Pons (tissue), 1 donor: ENCODE measurements around the gene GRIA4.

ENCODE experiments used
- DNase-seq: peaks from one replicate; pipeline ENCODE4 v3.0.0-alpha.2; 2016; ENCODE audit warnings: low spot score

Gene GRIA4

DNA sequence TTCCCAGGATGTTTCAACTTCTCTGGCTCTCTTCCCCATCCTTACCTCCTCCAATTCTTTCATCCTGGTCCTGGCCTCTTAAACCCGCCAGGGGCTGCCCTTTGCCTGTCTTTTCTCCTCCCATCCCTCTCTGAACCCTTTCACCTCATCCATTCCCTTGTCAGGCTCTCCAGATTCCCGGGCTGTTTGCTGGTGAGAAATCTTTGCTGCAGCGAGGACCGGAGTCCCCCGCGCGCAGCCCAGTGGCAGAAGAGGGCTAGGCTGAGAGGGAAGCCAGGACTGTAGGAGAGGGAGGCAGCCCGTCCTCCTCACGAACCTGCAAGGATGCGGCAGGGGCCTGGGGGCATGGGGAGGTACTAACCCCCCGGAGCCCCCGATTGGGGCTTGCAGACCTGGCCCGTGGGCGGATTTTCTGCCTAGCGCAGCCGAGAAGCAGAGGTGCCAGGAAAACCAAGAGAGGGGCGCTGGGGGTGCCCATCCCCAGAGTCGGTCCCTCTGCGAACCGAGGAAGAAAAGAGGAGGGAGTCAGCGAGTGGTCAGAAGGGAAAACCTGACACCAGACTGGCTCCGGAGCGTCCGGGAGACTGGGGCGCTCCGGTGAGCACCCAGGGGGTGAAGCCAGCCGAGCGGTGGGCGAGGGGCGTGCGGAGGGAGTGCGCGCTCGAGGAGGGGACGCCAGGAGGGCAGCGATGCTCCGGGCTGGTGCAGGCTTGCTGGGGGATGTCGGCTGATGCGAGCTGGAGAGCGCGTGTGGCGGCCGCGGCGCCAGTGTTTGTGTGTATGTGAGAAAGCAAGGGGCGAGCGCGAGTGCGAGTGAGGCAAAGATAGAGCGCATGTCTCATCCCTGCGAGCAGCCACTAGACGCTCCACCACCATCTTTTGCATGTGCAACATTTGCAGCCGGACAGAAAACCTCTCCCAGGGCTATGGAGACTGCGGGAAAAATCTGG, at the start of gene GRIA4:
GRIA4 (plus strand) TSS at position 242 of the 950 bp plus-strand sequence. CDS start 925 bp downstream, outside the sequence.
- peak; percentile 85 for DNase-seq

DNA sequence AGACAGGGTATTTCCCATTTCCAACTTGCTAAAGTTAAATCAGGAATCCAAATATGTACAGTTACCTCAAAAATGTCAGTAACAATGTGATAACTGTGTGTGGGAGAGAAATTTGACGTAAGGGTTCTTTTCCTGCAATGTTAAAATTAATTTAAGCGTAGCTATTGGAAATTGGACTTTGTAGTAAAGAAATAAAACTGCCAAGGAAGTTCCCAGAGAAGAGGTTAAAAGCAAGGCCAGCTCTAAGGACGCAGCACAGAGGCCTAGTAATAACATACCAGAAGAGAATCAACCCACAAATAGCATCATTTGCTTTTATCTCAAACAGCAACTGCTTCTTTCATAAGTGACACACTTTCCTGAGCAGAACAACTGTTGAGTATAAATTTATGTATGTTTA, 36.8 kb upstream of the GRIA4 start:
- DNase-seq, result no peak

DNA sequence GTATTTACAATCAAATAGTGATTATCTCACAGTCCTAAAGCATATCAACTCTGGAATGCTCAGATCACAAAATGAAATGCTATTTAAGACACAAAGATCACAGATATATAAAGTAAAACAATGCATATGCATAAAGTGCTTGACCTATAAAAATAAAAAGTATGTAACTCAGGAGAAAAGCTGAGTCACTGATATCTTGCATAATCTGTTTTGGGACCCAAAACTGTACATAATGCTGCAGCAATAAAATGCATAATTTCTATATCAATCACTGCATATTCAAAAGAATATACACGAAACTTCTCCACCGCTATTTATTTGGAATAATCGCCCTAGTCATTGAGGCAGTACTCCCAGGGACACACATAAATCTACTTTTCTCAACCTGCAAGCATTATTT, 34.9 kb upstream of the GRIA4 start:
- no peak for DNase-seq

DNA sequence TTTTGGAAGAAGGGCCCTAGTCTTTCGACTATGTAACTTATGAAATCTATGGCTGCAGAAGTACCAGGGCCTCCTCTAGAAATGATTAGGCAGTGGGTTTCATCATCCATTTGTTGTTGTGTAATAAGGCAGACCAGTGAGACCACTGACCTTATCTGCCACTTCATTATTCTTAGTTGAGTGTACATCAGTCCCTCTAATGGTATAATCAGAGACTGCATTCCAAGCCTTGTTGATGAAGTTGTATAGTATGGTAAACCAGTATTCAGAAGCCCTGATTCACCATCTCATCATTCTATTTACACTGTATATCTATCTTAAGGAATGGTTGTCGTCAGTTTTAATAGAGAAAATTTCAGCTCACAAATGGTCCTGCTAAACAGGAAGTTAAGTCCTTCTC, 32.2 kb upstream of the GRIA4 start:
- no peak for DNase-seq

DNA sequence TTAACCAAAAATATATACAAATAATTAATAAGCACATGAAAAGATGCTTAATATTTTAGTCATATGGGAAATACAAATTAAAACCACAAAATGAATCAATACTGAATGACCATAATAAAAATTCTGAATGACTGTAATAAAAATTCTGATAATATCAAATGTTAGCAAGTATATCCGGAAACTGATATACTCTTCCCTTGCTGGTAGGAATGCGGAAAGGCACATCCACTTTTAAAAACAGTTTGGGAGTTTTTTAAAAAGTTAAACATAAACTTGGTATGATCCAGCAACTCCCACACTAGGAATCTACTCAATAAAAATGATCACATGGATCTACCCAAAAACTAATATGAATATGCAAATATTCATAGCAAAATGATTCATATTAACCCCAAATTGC, 30.8 kb upstream of the GRIA4 start:
- DNase-seq, result no peak

DNA sequence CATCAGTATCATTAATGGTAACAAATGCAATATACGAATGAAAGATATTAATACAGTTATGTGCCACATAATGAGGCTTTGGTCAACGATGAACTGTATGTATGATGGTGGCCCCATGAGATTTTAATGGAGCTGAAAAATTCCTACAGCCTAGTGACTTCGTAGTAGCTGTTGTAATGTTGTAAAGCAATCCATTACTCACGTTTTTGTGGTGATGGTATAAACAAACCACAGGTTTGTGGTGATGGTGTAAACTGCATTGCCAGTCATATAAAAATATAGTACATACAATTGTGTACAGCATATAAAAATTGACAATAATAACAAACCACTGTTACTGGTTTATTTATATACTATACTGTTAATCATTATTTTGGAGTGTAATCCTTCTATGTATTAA, 27.4 kb upstream of the GRIA4 start:
- DNase-seq, result no peak

DNA sequence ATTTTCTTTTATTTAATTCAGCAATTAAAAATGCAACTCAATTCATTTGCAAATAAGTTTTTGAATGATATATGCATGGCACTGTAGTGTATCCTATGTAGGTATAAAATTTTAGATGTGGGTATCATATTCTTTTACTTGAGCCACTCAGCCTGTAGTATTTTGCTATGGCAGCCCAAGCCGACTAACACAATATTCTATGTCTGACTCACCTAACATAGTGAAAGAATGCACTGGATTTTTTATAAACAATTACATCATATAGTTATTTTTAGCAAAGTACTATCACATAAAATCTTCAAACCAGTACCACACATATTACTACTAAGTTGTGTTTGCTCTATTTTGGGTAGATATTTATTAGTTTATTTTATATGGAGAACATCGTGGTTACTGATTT, 21.9 kb upstream of the GRIA4 start:
- no peak for DNase-seq

DNA sequence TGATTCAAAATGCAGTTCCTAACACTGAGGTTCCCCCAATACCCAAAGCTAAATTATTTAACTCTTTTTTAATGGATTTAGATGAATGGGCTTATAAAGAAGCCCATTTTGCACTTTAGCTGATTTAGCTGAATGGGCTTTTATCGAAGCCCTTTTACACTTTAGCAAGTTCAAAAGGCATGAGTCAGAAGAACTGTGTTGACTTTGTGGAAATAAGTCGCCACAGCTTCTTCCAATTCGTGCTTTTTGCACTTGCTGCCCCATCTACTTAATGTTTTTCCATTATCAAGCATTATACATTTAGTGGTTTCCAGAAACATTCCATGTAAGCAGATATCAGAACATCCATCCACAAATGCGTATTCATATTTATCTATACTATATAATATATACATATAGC, 20.5 kb upstream of the GRIA4 start:
- DNase-seq, result no peak

DNA sequence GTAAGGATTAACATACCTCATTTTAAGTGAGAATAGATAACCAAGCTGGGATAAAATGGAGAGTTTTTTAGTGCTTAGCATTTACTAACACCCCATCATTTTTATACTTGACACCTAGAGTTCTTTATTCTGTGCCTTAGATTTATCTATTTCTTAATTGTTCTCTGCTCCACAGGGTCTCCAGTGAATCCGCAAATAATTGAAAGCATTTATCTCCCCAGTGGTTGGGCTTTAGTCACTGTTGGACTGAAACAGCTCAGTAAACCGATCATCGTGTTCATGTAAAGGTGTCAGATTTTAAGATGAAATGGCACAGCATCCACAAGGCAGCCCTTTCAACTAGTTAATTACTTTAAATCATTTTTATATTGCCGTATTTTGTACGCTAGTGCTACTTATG, 17.8 kb upstream of the GRIA4 start:
- no peak for DNase-seq

DNA sequence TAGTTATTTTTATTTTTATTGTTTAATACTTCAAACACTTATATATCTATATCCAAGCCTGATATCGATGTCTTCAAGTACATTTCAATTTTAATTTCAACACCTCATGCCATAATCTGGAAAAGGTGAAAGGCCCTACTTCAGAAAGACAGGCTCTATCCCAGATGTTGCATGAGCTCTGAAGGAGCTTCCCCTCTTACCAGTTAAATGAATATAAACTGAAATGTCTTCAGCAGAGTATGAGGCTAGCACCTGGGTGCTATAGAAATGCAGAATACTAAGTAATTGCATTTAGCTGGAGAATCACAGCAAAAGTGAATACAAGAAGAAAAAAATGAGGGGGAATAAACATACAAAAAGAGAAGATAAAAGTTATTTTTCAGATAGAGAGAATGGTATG, 11.5 kb upstream of the GRIA4 start:
- no peak for DNase-seq

DNA sequence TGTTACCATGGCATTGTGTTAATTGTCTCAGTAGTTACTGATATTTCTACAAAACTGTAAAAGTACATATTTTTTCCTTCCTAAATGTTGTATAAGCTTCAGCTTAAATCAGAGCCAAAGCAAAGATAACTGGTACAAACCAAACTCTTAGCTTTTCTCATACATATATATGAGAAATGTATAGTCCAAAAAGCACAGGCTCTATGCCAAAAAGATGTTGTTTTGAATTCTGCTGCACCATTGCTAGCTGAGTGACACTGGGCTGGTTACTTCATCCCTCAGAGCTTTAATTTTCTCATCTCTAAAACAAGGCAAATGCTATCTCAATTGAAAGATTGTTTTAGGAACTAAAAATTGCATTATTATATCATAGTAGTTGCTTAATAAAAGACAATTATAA, 6.7 kb upstream of the GRIA4 start:
- no peak for DNase-seq

DNA sequence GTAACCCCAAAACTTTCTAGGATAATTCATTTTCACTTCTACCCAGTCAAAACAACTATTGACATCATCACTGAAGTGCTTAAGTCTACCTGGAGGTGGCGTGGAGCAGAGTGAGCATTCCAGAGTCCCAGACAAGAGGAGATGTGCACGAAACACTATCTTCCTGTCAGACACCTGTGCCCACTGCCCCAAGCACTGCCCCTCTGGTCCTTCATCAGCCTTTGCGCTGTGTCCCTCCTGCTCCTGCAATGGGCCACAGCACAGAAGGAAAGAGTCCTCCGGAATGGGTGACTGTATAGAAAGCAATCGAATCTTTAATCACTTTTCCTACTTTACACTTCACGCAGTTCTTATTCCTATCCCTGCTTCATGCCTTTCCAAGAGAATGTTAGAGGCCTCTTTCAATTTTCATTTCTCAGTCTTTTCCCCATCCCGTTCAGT, 512 bp upstream of the GRIA4 start:
- DNase-seq, result peak; percentile 74

DNA sequence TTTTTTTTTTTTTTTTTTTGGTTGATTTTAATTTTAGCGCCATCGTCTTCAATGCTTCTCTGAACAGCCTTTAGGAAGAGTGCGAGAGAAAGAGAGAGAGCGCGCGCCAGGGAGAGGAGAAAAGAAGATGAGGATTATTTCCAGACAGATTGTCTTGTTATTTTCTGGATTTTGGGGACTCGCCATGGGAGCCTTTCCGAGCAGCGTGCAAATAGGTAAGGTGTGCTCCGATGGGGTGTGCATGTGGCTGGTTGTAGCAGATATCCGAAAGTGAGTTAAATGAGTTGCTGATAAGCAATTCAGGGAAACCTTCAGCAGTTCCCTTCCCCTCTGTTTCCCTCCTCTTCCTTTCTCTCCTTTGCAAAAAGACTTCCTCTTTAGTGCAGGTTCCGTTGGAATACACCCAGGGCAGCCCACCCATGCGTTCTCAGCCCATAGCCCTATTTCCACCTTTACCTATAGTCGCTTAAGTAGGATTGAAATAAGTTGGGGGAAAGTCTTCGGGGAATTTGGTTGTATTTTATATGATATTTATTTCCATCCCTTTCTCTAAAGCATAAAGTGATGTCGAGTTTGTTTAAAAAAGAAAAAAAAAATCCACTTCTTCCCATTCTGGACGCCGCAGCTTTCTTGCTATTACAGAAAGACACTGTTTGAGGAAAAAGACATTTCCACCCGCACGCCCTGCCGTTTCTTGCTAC, 1.1 kb downstream of the GRIA4 start:
- DNase-seq, result peak; percentile 36

DNA sequence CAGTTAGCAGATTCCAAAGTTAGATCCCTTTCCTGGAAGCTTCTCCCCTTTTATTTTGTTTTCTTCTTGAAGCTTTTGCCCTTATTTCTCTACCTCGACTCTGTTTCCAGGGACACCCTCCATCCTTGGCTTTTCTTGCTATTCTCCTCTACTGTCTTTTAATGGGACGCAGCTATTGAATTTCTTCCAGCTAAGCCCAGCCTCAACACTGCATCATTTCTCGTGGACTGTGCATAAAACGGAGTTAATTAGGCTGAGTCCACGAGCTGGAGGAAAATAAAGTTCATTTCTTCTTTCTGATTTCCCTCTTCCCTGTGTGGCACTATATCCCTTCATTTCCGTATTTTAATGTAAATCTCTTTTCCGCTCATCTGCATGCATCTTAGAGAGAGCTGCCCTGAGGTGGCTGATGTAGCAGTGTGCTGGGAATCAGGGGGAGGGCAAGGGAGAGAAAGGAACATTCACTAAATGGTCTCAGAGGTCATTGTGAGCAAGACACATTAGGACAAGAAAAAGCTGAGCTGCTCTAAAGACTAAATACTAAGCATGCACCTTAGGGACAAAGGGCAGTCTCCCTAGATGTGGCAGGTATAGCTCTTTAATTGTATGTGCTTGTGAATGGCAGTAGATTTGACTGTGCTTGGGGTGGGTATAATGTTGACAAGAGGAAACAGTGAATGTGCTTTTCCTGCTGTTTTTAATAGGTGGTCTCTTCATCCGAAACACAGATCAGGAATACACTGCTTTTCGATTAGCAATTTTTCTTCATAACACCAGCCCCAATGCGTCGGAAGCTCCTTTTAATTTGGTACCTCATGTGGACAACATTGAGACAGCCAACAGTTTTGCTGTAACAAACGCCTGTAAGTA, 1.9 kb downstream of the GRIA4 start:
- DNase-seq, result peak; percentile 69

DNA sequence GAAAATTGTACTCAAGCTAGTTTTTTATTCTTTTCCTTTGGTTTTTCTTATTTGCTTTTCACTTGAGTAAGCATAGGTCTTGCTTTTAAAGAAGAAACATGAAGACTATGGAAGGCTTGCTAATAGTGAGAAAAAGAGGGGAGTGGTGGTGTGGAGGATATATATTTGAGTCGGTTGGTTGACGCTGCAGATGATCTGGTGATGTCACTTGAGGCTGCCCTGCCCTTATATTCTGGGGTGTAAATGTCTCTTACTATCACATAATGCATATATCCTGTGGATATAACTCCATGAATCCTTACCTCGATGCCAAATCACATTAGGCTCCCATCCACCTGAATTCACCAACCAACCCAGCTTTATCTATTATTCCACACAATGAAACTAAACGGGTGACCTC, 2.9 kb downstream of the GRIA4 start:
- peak; percentile 71 for DNase-seq

DNA sequence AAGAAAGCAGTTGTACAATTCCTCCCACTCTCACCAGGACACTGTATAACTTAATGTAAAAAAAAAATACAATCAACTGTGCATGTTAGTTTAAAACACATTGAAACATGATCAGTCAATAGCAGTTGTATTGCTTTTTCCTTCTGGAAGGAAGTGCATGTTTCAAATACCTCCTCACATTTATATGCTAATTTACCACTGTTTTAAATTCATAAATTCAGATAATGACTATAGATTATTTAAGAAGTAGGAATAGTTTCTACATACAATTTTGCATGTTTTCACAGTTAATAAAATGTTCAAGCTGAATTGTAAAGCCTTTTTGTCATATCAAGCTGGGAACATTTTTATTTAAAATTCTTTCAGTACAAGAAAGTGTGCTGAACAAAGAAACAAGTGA, 3.3 kb downstream of the GRIA4 start:
- peak; percentile 51 for DNase-seq

DNA sequence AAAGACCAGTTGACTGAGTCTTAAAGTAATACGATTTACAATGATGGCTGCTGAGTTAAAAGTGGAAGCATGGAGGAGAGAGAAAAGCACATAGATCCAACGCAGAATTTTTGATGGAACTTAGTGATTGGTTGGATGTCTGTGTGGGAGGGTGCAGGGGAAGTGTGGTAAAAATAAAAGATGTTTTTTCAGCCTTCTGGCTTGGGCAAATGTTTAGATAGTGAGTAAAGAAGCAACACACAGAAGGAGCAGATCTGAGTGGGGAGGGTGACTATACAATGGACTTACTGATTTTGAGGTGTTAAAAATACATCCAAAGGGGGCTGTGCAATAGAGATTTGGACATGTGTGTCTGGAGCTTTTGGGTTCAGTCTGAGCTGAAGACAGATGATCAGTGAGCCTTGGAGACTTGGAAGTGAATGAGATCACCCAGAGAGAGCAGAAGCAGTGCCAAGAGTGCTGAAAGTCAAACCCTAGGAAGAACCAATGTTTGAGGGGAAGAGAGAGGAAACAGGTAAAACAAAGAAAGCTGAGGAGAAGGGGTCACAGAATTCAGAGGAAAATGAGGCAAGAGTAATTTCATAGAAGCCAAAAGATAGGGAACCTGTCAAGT, 8.6 kb downstream of the GRIA4 start:
- DNase-seq, result peak; percentile 34

DNA sequence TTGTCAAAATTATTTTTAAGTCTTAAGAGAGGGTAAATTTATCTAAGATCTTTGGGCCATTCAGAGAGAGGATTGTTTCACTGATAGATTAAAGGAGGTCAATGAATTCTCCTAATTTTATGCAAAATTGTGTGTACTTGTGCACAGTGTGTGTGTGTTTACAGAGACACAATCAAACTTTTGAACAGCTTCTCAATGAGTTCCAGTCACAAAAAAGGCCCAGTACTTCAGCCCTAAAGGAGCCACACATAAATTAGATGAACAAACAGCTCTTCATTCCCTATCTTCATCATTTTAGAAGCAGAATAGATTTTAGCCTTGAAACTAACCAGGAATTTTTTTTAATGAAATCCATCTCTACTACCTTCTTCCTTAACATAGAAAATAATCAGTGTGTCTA, 9.7 kb downstream of the GRIA4 start:
- peak; percentile 91 for DNase-seq

DNA sequence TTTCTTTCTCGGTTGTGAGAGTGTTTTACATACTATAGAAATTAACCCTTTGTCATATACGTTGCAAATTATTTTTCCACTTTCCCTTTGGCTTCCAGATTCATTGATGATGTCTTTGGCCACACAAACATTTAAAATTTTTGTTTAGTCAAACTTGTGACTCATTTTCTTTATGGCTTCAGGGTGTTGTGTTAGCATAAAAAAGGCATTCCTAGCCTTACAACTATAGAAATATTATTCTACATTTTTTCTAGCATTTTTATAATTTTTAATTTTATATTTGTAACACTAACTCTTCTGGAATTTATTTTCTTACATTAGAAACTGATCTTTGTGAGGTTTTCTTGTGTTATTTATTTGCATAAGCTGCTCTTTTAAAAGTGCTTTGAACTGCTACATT, 12.1 kb downstream of the GRIA4 start:
- DNase-seq, result no peak

DNA sequence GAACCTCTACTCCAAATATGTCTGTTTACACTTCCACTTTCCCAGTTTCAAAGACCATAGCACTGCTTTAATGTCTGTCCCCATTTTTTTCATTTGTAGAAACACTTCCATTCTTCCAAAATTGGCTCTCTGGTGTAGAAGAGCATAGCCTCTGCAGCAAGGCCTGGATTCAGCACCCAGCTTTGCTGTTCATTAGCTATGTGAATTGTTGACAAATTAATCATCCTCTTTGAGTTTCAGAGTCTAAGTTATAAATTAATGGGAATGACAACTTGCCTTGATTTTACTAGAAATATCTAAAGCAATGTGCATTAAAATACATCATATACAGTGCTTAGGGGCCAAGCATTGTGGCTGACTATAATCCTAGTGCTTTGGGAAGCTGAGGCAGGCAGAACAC, 22.4 kb downstream of the GRIA4 start:
- no peak for DNase-seq

DNA sequence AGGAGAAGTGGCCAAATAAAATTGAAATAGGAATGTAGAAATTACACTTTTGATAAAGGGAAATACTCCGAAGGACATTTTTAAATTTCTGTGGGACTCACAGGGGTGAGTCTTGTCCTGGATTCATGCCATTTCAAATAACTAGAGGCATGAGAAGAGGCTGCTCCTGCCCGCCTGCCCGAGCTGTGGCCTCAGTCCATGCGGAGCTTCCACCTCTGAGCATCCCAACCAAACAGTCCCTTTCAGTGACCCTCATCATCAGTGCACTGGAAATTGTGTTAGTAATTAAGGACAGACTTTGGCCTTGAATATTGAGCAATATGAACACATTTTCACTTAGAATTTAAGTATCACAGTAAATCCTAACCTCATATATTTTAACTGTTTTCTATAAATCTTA, 25.6 kb downstream of the GRIA4 start:
- no peak for DNase-seq

DNA sequence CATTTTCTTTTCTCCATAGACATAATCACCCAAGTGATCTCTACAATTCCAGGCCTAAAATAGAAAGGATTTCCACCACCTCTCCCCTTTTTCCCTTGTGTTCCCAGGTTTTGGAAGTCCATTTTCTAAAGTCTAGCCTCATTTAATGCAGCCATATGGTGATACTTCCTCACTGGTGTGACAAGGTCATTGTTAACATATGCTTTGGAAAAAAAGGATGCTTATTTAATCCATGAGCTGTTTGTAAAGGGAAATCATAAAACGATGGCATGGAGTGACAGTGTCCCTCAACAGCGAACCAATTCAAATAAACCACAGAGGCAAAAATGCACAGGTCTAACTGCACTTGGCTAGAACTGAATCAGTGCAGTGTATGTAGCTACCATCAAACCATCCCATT, 26.6 kb downstream of the GRIA4 start:
- DNase-seq, result no peak
